Measurements from ENCODE around the gene CCDC126.

- no peak for TF ChIP-seq CTCF (conservative IDR thresholded peaks at IDR 0.05)
- no peak for TF ChIP-seq ZFX (IDR thresholded peaks at IDR 0.05)
These were observed 49.5 kb upstream of the CCDC126 start for GRCh38 chr7:23547662-23548061.
